Measurements from ENCODE around the gene PDLIM3.
"Not testable (repeated sequence)": the region's sequence is repeated elsewhere in the genome, so short reads cannot be mapped to it uniquely, and the experiment has no call there.

Gene PDLIM3

DNA sequence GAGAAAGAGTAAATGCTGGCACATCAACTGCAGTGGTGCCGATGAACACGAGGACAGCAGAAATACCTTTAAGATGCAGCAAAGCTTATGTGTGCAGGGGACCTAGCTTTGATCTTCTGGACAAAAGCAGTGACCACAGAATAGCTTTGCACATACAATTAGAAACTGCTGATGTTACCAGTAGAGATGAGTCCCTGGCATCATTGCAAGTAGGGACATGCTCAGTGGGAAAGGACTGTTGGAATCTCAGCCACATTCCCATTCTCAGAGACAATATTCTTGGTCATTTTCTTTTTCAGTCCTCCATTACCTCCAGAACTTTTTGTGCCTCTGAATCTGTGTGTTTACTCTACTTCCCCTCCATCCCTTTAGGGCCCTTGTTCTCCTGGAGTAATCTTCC is 16.9 kb upstream of the PDLIM3 start:
- DNase-seq = no peak

GRCh38 chr4:185550933-185551332 is 15.6 kb upstream of the PDLIM3 start:
- no peak for DNase-seq

- no peak for DNase-seq
Measured at GRCh38 chr4:185549095-185549639, 13.9 kb upstream of the PDLIM3 start.

- DNase-seq = no peak
Measured at GRCh38 chr4:185548587-185548986, 13.3 kb upstream of the PDLIM3 start.

DNA sequence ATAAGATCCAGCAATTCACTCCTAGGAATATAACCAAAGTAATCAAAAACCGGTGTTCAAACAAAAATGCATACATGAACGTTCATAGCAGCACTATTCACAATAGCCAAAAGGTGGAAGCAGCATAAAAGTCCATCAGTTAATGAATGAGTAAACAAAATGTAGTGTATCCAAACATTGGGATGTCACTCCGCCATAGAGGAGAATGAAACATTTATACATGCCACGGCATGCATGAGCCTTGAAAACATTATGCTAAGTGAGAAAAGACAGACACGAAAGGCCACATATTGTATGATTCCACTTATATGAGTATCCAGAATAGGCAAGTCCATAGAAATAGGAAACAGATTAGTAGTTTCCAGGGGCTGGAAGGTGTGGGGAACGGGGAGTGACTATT is 11.0 kb upstream of the PDLIM3 start:
- no peak for DNase-seq

DNA sequence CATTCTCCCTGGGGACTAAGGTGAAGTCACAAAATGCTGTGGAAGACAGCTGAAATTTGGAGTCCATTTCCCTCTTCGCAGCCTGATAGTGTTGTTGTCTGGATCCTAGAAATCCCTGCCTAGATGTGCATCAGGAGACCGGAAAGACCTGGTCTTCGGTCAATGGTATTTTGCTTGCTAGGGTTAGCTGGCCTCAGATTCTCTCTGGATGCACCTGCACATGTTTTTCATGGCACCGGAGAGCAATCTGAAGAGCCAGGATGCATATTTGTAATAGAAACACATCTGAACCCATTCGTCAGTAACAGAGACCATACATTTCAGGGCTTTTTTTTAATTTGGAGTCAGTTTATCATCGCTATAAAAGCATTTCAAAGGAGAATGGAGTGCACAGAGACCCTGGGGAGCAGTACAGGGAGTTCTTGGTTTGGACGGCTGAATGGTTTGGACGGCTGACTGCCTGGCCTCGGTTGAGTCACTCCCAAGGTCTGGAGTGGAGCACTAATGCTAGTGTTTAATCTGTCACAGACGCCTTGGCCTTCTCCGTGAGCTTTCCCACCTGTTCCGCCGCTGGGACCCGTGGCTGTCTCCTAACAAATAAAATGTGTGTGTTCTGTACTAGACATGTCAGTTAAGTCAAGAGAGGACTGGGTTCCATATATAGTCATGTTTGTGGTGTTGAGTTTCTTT is 7.5 kb upstream of the PDLIM3 start:
- no peak for DNase-seq

DNA sequence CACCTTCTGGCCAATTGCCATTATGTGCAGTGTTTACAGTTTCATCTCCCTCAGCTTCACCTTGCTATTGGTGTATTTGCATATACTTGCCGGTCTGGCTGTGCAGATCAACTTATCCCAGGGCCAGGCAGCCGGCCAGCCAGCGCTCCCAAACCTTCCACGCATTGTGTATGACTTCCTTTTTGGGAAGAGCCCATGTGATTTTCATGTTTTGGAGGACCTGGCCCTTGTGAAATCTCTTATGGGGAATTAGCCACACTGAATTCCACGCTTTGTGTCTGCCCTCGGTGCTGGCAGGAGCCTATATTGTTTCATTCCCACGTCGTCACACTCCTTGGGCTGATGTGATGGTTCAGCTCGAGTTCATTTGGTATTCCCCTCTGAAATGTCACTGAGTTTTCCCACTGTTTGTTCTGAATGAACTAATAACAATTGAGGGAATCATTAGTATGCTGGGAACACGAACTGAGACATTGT is 6.0 kb upstream of the PDLIM3 start:
- no peak for DNase-seq

- DNase-seq = no peak
Measured at GRCh38 chr4:185540487-185541120, 5.3 kb upstream of the PDLIM3 start.

DNA sequence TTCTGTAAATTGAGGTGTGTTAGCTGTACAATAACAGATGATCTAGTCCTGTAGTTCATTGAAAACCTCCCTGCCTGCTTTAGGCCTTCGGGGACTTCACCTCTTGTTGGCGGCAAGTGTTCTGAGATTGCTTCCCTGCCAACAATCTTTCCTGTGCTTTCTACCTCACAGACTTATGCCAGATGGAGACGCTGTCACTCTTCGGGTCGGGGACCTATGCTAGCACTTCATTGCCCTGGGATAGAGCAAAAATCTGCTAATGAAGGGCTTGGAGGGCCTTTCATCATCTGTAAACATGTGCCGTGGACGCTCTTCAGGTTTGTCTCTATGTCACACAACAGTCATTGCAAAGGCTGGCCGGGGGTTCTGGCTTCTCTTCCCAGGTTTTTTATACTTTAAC is 4.7 kb upstream of the PDLIM3 start:
- DNase-seq = no peak

DNA sequence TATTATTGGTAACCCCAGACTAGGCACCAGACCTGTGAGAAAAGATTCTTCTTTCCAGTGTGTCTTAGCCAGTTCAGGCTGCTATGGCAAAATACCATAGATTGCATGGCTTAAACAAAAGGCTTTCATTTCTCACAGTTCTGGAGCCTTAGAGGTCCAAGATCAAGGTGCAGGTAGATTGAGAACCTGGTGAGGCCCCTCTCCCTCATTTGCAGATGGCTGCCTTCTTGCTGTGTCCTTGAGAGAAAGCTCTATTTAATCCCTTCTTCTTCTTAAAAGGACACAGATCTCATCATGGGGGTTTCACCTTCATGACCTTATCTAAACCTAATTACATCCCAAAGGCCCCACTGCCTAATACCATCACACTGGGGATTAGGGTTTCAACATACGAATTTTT is 3.5 kb upstream of the PDLIM3 start:
- DNase-seq = no peak

DNA sequence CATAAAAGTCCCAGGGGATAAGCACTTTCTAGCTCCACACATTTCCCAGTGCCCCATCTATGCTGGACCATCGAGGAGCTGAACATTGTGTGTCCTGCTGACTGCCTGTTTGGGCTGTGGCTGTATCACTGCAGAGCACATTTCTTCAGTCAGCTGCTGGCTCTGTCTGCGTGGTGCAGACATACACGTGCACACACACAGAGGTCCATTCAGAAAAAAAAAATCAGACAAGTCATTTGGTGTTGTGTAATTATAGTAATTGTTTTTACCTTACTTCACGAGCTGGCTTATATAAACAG is 1.1 kb upstream of the PDLIM3 start:
- DNase-seq = no peak

DNA sequence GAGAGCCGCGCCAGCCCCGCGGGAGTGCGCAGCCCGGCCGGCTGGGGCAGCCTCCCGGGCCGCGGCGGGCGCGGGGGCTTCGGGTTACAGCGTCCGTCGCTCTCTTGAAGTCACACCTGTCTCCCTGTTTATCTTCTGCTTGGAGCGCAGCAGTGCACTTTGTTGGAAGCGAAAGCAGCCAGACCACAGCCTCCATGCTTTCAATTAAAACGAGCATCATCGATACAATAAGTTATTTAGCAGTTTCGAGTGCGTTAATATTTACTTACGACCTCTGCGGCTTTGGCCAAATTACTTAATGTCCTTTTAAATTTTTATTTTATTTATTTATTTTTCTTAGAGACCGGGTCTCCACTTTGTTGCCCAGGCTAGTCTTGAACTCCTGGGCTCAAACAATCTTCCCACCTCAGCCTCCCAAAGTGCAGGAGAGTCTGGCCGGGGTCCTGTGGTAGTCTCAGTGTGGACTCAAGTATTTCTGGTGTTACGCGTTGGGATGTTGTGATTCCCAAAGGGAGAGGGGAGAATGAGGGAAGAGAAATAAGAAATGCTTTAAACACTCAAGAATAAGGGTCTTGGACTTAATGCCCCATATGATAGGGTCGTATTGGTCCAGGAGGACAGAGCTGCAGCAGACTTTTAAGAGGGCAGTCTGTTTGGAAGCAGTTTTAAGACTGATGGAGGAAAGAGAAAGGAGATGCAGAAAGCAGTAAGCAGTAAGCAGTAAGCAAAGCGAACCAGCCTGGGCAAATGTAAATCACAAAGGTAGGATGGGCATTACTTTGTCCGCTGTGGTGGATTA is 504 bp upstream of the PDLIM3 start:
- no peak for DNase-seq

- no peak for DNase-seq
Measured at GRCh38 chr4:185534511-185534865, 819 bp downstream of the PDLIM3 start.

DNA sequence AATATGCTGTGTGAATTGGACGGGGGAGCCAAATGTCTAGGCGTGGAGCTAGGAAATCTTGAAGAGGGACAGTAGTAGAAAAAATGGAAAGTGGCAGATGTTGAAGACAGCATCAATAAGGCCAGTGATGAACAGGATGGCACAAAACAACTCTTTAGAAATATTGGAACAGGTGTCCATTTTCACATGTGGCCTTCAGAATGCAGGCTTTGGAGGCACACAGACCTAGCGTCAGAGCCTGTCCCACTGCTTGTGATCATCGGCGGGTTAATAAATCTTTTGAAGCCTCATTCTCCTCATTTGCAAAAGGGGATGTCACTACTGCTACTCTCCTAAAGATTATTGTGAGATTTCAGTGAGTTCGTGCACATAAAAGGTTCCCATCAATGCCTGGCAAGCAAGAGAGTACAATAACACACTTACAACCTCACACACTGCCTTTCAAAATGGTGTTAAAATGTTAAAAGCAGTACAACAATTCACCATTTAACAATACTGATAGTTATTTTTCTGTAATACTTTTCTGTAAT is 2.4 kb downstream of the PDLIM3 start:
- DNase-seq = no peak

DNA sequence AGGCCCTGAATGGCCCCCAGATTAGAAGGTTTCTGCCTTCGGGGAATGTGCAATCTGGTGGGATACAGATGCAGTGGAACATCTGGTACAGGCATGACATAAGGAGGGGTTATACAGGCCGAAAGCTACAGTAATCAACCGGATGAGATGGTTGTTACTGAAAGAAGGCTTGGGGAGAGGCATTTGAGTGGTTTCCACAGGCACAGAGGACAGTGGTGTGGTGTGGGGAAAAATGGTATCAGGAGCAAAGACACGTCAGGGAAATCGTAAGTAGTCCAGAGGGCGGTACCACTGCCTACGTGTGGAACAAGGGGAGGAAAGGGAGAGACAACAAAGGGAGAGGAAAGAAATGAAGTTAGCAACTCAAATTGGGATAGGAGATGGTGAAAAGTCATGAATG is 3.0 kb downstream of the PDLIM3 start:
- DNase-seq = no peak

DNA sequence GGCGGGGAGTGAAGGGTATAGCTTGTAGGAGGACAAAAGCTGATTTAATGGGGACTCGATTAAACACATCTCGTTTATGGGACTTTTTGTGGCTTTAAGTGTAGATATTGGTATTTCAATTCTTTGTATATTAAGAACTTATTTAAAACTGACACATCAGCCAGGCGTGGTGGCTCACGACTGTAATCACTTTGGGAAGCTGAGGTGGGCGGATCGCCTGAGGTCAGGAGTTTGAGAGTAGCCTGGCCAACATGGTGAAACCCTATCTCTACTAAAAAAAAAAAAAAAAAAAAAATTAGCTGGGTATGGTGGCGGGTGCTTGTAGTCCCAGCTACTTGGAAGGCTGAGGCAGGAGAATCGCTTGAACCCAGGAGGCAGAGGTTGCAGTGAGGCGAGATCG is 3.7 kb downstream of the PDLIM3 start:
- DNase-seq = not testable (repeated sequence)

- no peak for DNase-seq
Measured at GRCh38 chr4:185529413-185529812, 5.9 kb downstream of the PDLIM3 start.

GRCh38 chr4:185524888-185525863 is 10.1 kb downstream of the PDLIM3 start:
- DNase-seq = no peak

- no peak for DNase-seq
Measured at GRCh38 chr4:185523862-185524261, 11.4 kb downstream of the PDLIM3 start.

- DNase-seq = no peak
Measured at GRCh38 chr4:185522451-185522850, 12.9 kb downstream of the PDLIM3 start.

DNA sequence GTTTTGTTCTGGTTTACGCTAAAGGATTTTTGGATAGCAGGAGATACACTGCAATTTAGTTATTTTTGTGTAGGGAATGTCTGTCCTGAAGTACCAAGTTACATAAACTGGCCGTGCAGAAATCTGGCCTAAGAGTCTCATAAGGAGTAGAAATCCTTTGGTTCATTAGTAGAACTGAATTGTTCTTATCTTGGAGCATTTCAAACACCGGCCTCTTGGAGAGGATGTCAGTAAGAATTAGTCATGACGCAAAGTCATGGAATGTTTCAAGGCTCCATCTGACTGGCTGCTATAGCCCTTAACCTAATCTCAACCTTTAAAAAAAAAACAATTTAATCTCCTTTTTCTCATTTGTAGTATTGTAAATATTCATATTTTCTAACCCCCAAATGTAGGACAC is 15.2 kb downstream of the PDLIM3 start:
- DNase-seq = no peak

DNA sequence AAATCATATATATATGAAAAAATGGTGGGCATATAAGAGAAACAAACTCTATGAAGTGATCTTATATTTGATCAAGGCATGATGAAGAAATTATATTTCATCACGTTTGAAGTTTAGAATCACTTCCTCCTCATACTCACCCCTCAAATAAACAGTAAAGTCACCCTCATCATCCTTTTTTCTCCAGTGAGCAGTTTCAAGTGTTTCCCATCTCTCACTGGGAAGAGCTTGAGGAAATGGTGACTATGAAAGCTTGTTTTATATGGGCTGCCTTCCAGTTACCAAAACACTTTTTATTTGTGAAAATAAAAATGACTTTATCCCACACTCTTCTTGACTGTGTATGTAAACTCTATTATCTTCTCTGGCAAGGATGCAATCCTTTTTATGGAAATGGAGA is 16.8 kb downstream of the PDLIM3 start:
- DNase-seq = no peak

- no peak for DNase-seq
Measured at GRCh38 chr4:185518069-185518468, 17.2 kb downstream of the PDLIM3 start.
